Gastroesophageal sphincter (tissue), 4 donors: ENCODE data around the gene IQCC. TPM values are rescaled to one million over a fixed set of nuclear protein-coding genes. Genes with fewer than 3 reads are reported as not detected.

ENCODE experiments used
- ATAC-seq: fragments of 150-250 bp; one replicate; pipeline ENCODE4 v1.9.1; 2016; ENCODE audit warnings: mild to moderate bottlenecking, moderate library complexity
- H3K27ac ChIP-seq, 4 donors: fragments of 200-600 bp; sonication (generic) in 3 of 4; 1 replicate in 3 of 4; 2 replicates in 1 of 4; pipeline ENCODE4 v1.5.1; 2016 to 2019
- H3K27me3 ChIP-seq: fragments of 200-600 bp; sonication (generic); one replicate; pipeline ENCODE4 v1.5.1; 2019
- H3K36me3 ChIP-seq, 2 donors: fragments of 200-600 bp; sonication (generic); one replicate each; pipeline ENCODE4 v1.5.1; 2019; ENCODE audit warnings: control low read depth in 1 of 2
- H3K4me1 ChIP-seq, 3 donors: fragments of 200-600 bp; sonication (generic); 1 replicate in 2 of 3; 2 replicates in 1 of 3; pipeline ENCODE4 v1.5.1; 2016 to 2019; ENCODE audit warnings: control low read depth in 2 of 3
- H3K4me3 ChIP-seq, 2 donors: fragments of 200-600 bp; sonication (generic); one replicate each; pipeline ENCODE4 v1.5.1; 2019; ENCODE audit warnings: mild to moderate bottlenecking in 1 of 2, moderate library complexity in 1 of 2
- H3K9me3 ChIP-seq, 3 donors: fragments of 200-600 bp; sonication (generic); one replicate each; pipeline ENCODE4 v1.5.1; 2017 to 2019; ENCODE audit warnings: control low read depth in 2 of 3
- CTCF ChIP-seq, 4 experiments: fragments of 200-600 bp in 2 of 4; fragments of 450-650 bp in 2 of 4; sonication (generic) in 1 of 4; IDR thresholded peaks; one replicate each; pipeline ENCODE4 v1.5.1; 2017 to 2019; ENCODE audit warnings: antibody characterized with exemption in 4 of 4, mild to moderate bottlenecking in 2 of 4, moderate library complexity in 2 of 4
- EP300 ChIP-seq: sonication (generic); formaldehyde crosslinking; IDR thresholded peaks from one replicate; pipeline ENCODE4 v1.6.1; 2017; ENCODE audit warnings: antibody characterized with exemption, mild to moderate bottlenecking
- POLR2A ChIP-seq, 2 donors: fragments of 450-650 bp; IDR thresholded peaks; one replicate each; pipeline ENCODE4 v1.6.1; 2017; ENCODE audit warnings: antibody characterized with exemption in 2 of 2, mild to moderate bottlenecking in 2 of 2, moderate library complexity in 1 of 2
- POLR2AphosphoS5 ChIP-seq: sonication (generic); formaldehyde crosslinking; IDR thresholded peaks from one replicate; pipeline ENCODE4 v1.6.1; 2017; ENCODE audit warnings: antibody characterized with exemption
- WGBS, 2 donors: methylation state at CpG; one replicate each; pipeline ENCODE4 v1.1.5; 2018; ENCODE audit warnings: low coverage in 1 of 2; 5-methylcytosine and 5-hydroxymethylcytosine counted together
- total RNA-seq, 4 donors: library from RNA; depleted of rRNA; stranded (reverse); fragments of >200 nt; gene quantifications; one replicate each; pipeline ENCODE4 v1.1.0, GENCODE V29; 2016

Gene IQCC
- total RNA-seq, 4 donors from 2014 or later = 0.69 to 1.9 (median 1.3) TPM

GRCh38 chr1:32246888-32247273, 41.4 kb downstream of the IQCC start, which contains the start of gene FAM167B:
FAM167B (plus strand) TSS chr1:32247222; CDS start chr1:32247422, 200 bp downstream.
- Histone ChIP-seq H3K4me1 (peaks cover 0 to 49% (median 16%) of the 10 kb centered on the region in 3 donors), H3K4me3 (no peak within 1 kb of the TSS), H3K27me3 (peaks cover 8% of the 10 kb centered on the region), H3K36me3 (no peaks in the 10 kb centered on the region), H3K9me3 (no peaks in the 10 kb centered on the region), H3K27ac (peak within 1 kb of the TSS in 3 of 4 donors; percentile 39 to 79 (median 74))
- peak; percentile 65 for ATAC-seq
- TF ChIP-seq POLR2AphosphoS5 (peak; percentile 65), CTCF (IDR thresholded peaks at IDR 0.05) (no peak)
- 39% methylated on average over 2 of the region's 3 CpGs; no CpG with 5 or more reads in 1 of the 2 donors for WGBS, 2 donors

DNA sequence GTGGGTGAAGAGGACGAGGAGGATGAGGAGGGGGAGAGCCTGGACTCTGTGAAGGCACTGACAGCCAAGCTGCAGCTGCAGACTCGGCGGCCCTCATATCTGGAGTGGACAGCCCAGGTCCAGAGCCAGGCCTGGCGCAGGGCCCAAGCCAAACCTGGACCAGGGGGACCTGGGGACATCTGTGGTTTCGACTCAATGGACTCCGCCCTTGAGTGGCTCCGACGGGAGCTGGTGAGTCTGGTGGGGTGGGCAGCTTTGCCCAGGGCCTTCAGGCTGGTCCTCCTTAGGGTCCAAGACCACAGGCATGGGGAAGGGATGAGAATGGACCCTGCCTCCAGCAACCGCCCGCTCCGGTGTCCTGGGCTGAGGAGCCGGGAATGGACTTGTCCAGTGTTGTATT, 42.0 kb downstream of the IQCC start:
- peak overlapping the region in 3 of 4 donors; percentile 39 to 79 (median 74) for H3K27ac ChIP-seq
- peak; percentile 4 for ATAC-seq
- H3K36me3 ChIP-seq = no peaks in the 10 kb centered on the region
- peaks cover 0 to 44% (median 16%) of the 10 kb centered on the region in 3 donors for H3K4me1 ChIP-seq
- no peak overlapping the region for H3K4me3 ChIP-seq
- no peaks in the 10 kb centered on the region for H3K9me3 ChIP-seq
- no peak for TF ChIP-seq CTCF (IDR thresholded peaks at IDR 0.05)
- H3K27me3 ChIP-seq = peaks cover 8% of the 10 kb centered on the region
- 80% methylated on average over 1 of the region's 12 CpGs; no CpG with 5 or more reads in 1 of the 2 donors for WGBS, 2 donors

GRCh38 chr1:32247983-32248889, 42.8 kb downstream of the IQCC start:
- Histone ChIP-seq H3K36me3 (no peaks in the 10 kb centered on the region), H3K27me3 (peaks cover 8% of the 10 kb centered on the region), H3K4me1 (peaks cover 0 to 38% (median 16%) of the 10 kb centered on the region in 3 donors), H3K4me3 (no peak overlapping the region), H3K9me3 (no peaks in the 10 kb centered on the region), H3K27ac (peak overlapping the region in 3 of 4 donors; percentile 39 to 79 (median 74))
- ATAC-seq = peak; percentile 66
- peak in 3 of 4 experiments; percentile 55 to 91 (median 73) for TF ChIP-seq CTCF (IDR thresholded peaks at IDR 0.05)
- no peak for TF ChIP-seq EP300
- WGBS, 2 donors = 9 to 31% methylated on average over 4 to 12 of the region's 31 CpGs

GRCh38 chr1:32249831-32250525, 44.5 kb downstream of the IQCC start:
- Histone ChIP-seq H3K27ac (peak overlapping the region in 3 of 4 donors; percentile 63 to 74 (median 71)), H3K27me3 (peaks cover 8% of the 10 kb centered on the region), H3K4me1 (peaks cover 0 to 38% (median 16%) of the 10 kb centered on the region in 3 donors), H3K4me3 (no peak overlapping the region), H3K9me3 (no peaks in the 10 kb centered on the region), H3K36me3 (no peaks in the 10 kb centered on the region)
- whole genome bisulfite sequencing, 2 donors = 72 to 81% methylated on average over 3 to 8 of the region's 9 CpGs
- TF ChIP-seq EP300 (no peak), POLR2AphosphoS5 (no peak), CTCF (IDR thresholded peaks at IDR 0.05) (no peak), POLR2A (IDR thresholded peaks at IDR 0.05) (no peak)
- peak; percentile 48 for ATAC-seq
